SK-N-SH (cell line): ENCODE measurements around the gene TXN2. TPM values are rescaled to one million over a fixed set of nuclear protein-coding genes. Genes with fewer than 3 reads are reported as not detected.
A peak's percentile ranks its signal among the peaks of the same experiment; 100 is the strongest.

Source experiments
- CTCF ChIA-PET: fragments of 300-600, 350-600 bp; formaldehyde crosslinking; extraction: SDS; loops from one replicate; lab custom pipeline; 2021; lab: Yijun Ruan, JAX
- POLR2A ChIA-PET: fragments of 350-600 bp; sonication (Branson Sonifier 250); formaldehyde crosslinking; extraction: SDS; loops from one replicate; lab custom pipeline; 2020; ENCODE audit warnings: antibody characterized with exemption, inconsistent platforms; lab: Yijun Ruan, JAX
- DNase-seq: peaks from one replicate; pipeline ENCODE4 v3.0.0; 2012
- H2AFZ ChIP-seq: fragments of 200-600 bp; sonication (generic); 2 replicates; pipeline ENCODE4 v1.8.1; 2016; ENCODE audit warnings: antibody characterized with exemption, mild to moderate bottlenecking, low read depth
- H3F3A ChIP-seq: fragments of 200-600 bp; sonication (generic); replicated peaks from 2 replicates; pipeline ENCODE3; 2016; ENCODE audit warnings: antibody characterized with exemption, mild to moderate bottlenecking; ENCODE audit not compliant: insufficient read depth
- H3K27ac ChIP-seq, 2 experiments: fragments of 200-500 bp in 1 of 2; fragments of 200-600 bp in 1 of 2; sonication (Bioruptor generic) in 1 of 2; sonication (generic), shearing (Covaris generic) in 1 of 2; 2 replicates each; pipeline versions ENCODE4 v1.5.1 to v1.6.1; 2014 to 2016; ENCODE audit warnings: low read depth in 2 of 2, inconsistent platforms in 1 of 2, low read length in 1 of 2, mild to moderate bottlenecking in 1 of 2, mixed read lengths in 1 of 2
- H3K27me3 ChIP-seq: fragments of 200-600 bp; sonication (generic), shearing (Covaris generic); 2 replicates; pipeline ENCODE4 v1.6.1; 2016; ENCODE audit warnings: mixed run types; ENCODE audit not compliant: insufficient read depth
- H3K36me3 ChIP-seq, 2 experiments: fragments of 200-500 bp in 1 of 2; fragments of 200-600 bp in 1 of 2; sonication (Bioruptor generic) in 1 of 2; sonication (generic) in 1 of 2; replicated peaks in 1 of 2; 2 replicates each; pipeline versions ENCODE3 to v1.5.1; 2014 to 2016; ENCODE audit warnings: low read length in 1 of 2, mild to moderate bottlenecking in 1 of 2; ENCODE audit not compliant: insufficient read depth in 2 of 2, control insufficient read depth in 1 of 2
- H3K4me1 ChIP-seq, 2 experiments: fragments of 200-500 bp in 1 of 2; fragments of 200-600 bp in 1 of 2; sonication (Bioruptor generic) in 1 of 2; sonication (generic), shearing (Covaris generic) in 1 of 2; 2 replicates each; pipeline versions ENCODE4 v1.5.1 to v1.6.1; 2014 to 2016; ENCODE audit warnings: low read depth in 1 of 2, low read length in 1 of 2, mixed run types in 1 of 2; ENCODE audit not compliant: insufficient read depth in 2 of 2, control insufficient read depth in 1 of 2
- H3K4me2 ChIP-seq: fragments of 200-600 bp; sonication (generic), shearing (Covaris generic); 2 replicates; pipeline ENCODE4 v1.6.1; 2017; ENCODE audit warnings: mixed run types
- H3K4me3 ChIP-seq, 2 experiments: fragments of 200-500 bp in 1 of 2; fragments of 200-600 bp in 1 of 2; sonication (Bioruptor generic) in 1 of 2; sonication (generic), shearing (Covaris generic) in 1 of 2; 2 replicates each; pipeline versions ENCODE4 v1.5.1 to v1.8.1; 2014 to 2016; ENCODE audit warnings: low read depth in 2 of 2, inconsistent platforms in 1 of 2, low read length in 1 of 2, mild to moderate bottlenecking in 1 of 2, mixed read lengths in 1 of 2, moderate library complexity in 1 of 2
- H3K79me2 ChIP-seq: fragments of 200-600 bp; sonication (generic); 2 replicates; pipeline ENCODE4 v1.8.1; 2017; ENCODE audit warnings: mild to moderate bottlenecking; ENCODE audit not compliant: insufficient read depth
- H3K9ac ChIP-seq: fragments of 200-600 bp; sonication (generic); 2 replicates; pipeline ENCODE4 v1.6.1; 2017; ENCODE audit warnings: mixed run types
- H3K9me2 ChIP-seq: fragments of 200-600 bp; sonication (generic); 2 replicates; pipeline ENCODE4 v1.6.1; 2017; ENCODE audit warnings: mixed run types
- H3K9me3 ChIP-seq: fragments of 200-600 bp; sonication (generic); 2 replicates; pipeline ENCODE4 v1.6.1; 2017; ENCODE audit warnings: mixed run types, mild to moderate bottlenecking, moderate library complexity
- H4K20me1 ChIP-seq: fragments of 200-600 bp; sonication (generic); 2 replicates; pipeline ENCODE4 v1.6.1; 2017; ENCODE audit warnings: mild to moderate bottlenecking, mixed run types; ENCODE audit not compliant: insufficient read depth
- CHD2 ChIP-seq: fragments of 150-350 bp; IDR thresholded peaks from 2 replicates; pipeline ENCODE4 v1.6.1; 2018; ENCODE audit warnings: low read length; ENCODE audit not compliant: partially characterized antibody
- CTCF ChIP-seq: fragments of 200-600 bp; sonication (generic); IDR thresholded peaks from 2 replicates; pipeline ENCODE4 v1.6.1; 2017; ENCODE audit warnings: antibody characterized with exemption, mild to moderate bottlenecking, moderate library complexity
- ELF1 ChIP-seq: IDR thresholded peaks from 2 replicates; pipeline ENCODE4 v1.4.0; 2012
- EP300 ChIP-seq, 2 experiments: IDR thresholded peaks; 2 replicates each; pipeline versions ENCODE4 v1.4.0 to v1.6.1; 2012; ENCODE audit warnings: borderline replicate concordance in 1 of 2, low read depth in 1 of 2, low read length in 1 of 2
- FOSL2 ChIP-seq: IDR thresholded peaks from 2 replicates; pipeline ENCODE4 v1.4.0; 2012; ENCODE audit warnings: low read depth, mild to moderate bottlenecking, moderate library complexity, borderline replicate concordance
- FOXJ3 ChIP-seq: sonication (generic); formaldehyde crosslinking; IDR thresholded peaks from 2 replicates; pipeline ENCODE4 v1.5.1; 2020; ENCODE audit warnings: mild to moderate bottlenecking, missing genetic modification reagents
- FOXM1 ChIP-seq: IDR thresholded peaks from 2 replicates; pipeline ENCODE4 v1.4.0; 2012; ENCODE audit warnings: low read depth, mild to moderate bottlenecking
- MAX ChIP-seq: IDR thresholded peaks from 2 replicates; pipeline ENCODE4 v1.4.0; 2012; ENCODE audit warnings: low read depth
- POLR2AphosphoS5 ChIP-seq: IDR thresholded peaks from 2 replicates; pipeline ENCODE4 v1.6.1; 2012; ENCODE audit warnings: low read depth, low read length
- RAD21 ChIP-seq: IDR thresholded peaks from 2 replicates; pipeline ENCODE4 v1.6.1; 2012; ENCODE audit warnings: mild to moderate bottlenecking, low read length
- RCOR1 ChIP-seq: fragments of 150-350 bp; IDR thresholded peaks from 2 replicates; pipeline ENCODE4 v1.6.1; 2017; ENCODE audit warnings: antibody characterized with exemption, low read length
- RXRA ChIP-seq: IDR thresholded peaks from 2 replicates; pipeline ENCODE4 v1.4.0; 2012; ENCODE audit warnings: low read depth, mild to moderate bottlenecking, borderline replicate concordance
- SIN3A ChIP-seq: IDR thresholded peaks from 2 replicates; pipeline ENCODE4 v1.6.1; 2012; ENCODE audit warnings: low read depth, mild to moderate bottlenecking, low read length, moderate library complexity, borderline replicate concordance
- SMC3 ChIP-seq: IDR thresholded peaks from 2 replicates; pipeline ENCODE4 v1.6.1; 2012; ENCODE audit warnings: low read depth, low read length, improper control_type of control experiment
- TCF12 ChIP-seq: IDR thresholded peaks from 2 replicates; pipeline ENCODE4 v1.4.0; 2012
- TEAD4 ChIP-seq: IDR thresholded peaks from 2 replicates; pipeline ENCODE4 v1.4.0; 2012; ENCODE audit warnings: mild to moderate bottlenecking, borderline replicate concordance; ENCODE audit not compliant: insufficient read depth
- whole genome bisulfite sequencing: methylation state at CpG from one replicate; pipeline ENCODE4 v1.1.6; 2017; ENCODE audit warnings: low lambda C conversion rate; 5-methylcytosine and 5-hydroxymethylcytosine counted together
- polyA plus RNA-seq, 3 experiments: library from polyadenylated mRNA; depleted of rRNA; stranded (reverse); fragments of >200 nt; gene quantifications; 2 replicates each; pipeline ENCODE4 v1.2.3, GENCODE V29; 2012
- TF ChIP-seq, protein P1 (sequence below): IDR thresholded peaks from 2 replicates; pipeline ENCODE4 v1.4.0; 2012; ENCODE audit warnings: low read depth, borderline replicate concordance
- TF ChIP-seq, protein P2 (sequence below): fragments of 150-350 bp; IDR thresholded peaks from 2 replicates; pipeline ENCODE4 v1.6.1; 2017; ENCODE audit warnings: antibody characterized with exemption, low read length, low read depth, borderline replicate concordance
- TF ChIP-seq, protein P3 (sequence below): fragments of 150-350 bp; IDR thresholded peaks from 2 replicates; pipeline ENCODE4 v1.6.1; 2016; ENCODE audit warnings: mild to moderate bottlenecking, low read depth, low read length

The TXN2 gene
- polyA plus RNA-seq, 1 of the 3 experiments (the other 2 are of a cell fraction) = 251 TPM

GRCh38 chr22:36470994-36471331, 10.5 kb downstream of the TXN2 start (continued):
- TF ChIP-seq, protein P1, sequence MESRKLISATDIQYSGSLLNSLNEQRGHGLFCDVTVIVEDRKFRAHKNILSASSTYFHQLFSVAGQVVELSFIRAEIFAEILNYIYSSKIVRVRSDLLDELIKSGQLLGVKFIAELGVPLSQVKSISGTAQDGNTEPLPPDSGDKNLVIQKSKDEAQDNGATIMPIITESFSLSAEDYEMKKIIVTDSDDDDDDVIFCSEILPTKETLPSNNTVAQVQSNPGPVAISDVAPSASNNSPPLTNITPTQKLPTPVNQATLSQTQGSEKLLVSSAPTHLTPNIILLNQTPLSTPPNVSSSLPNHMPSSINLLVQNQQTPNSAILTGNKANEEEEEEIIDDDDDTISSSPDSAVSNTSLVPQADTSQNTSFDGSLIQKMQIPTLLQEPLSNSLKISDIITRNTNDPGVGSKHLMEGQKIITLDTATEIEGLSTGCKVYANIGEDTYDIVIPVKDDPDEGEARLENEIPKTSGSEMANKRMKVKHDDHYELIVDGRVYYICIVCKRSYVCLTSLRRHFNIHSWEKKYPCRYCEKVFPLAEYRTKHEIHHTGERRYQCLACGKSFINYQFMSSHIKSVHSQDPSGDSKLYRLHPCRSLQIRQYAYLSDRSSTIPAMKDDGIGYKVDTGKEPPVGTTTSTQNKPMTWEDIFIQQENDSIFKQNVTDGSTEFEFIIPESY = no peak
- TF ChIP-seq CTCF (no peak), FOXJ3 (no peak), RCOR1 (no peak), FOXM1 (no peak)

- 0 out of 2 replicates have a peak overlapping the region, but pooled peaks have one; percentile 4 for H3K4me2 ChIP-seq
- DNase-seq = peak; percentile 82
- H3K27ac ChIP-seq = peak overlapping the region in 1 of 2 experiments; percentile 100; a peak in 2 of 4 replicates
- no peak overlapping the region for H2AFZ ChIP-seq
- peaks cover 10 to 15% of the 10 kb centered on the region in 2 experiments for H3K36me3 ChIP-seq
- TF ChIP-seq TEAD4 = no peak
- TF ChIP-seq SMC3 = peak; percentile 93
- TF ChIP-seq CHD2 = no peak
- TF ChIP-seq ELF1 = peak; percentile 64
- TF ChIP-seq SIN3A = peak; percentile 54; the same call in 1 of the 2 replicates
- no peak for TF ChIP-seq TCF12
- TF ChIP-seq RAD21 = peak; percentile 93
- TF ChIP-seq CTCF = peak; percentile 94
- no peak for TF ChIP-seq RXRA
- TF ChIP-seq MAX = peak; percentile 28; the same call in 1 of the 2 replicates
- peak; percentile 20; the same call in 1 of the 2 replicates for TF ChIP-seq POLR2AphosphoS5
- TF ChIP-seq EP300 (IDR thresholded peaks at IDR 0.05; ENCODE audit: borderline replicate concordance in 1 of 2, low read depth in 1 of 2, low read length in 1 of 2) = no peak
- TF ChIP-seq, protein P2, sequence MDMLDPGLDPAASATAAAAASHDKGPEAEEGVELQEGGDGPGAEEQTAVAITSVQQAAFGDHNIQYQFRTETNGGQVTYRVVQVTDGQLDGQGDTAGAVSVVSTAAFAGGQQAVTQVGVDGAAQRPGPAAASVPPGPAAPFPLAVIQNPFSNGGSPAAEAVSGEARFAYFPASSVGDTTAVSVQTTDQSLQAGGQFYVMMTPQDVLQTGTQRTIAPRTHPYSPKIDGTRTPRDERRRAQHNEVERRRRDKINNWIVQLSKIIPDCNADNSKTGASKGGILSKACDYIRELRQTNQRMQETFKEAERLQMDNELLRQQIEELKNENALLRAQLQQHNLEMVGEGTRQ = no peak
- TF ChIP-seq, protein P3, sequence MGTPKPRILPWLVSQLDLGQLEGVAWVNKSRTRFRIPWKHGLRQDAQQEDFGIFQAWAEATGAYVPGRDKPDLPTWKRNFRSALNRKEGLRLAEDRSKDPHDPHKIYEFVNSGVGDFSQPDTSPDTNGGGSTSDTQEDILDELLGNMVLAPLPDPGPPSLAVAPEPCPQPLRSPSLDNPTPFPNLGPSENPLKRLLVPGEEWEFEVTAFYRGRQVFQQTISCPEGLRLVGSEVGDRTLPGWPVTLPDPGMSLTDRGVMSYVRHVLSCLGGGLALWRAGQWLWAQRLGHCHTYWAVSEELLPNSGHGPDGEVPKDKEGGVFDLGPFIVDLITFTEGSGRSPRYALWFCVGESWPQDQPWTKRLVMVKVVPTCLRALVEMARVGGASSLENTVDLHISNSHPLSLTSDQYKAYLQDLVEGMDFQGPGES = no peak
- TF ChIP-seq FOSL2 = no peak
- TF ChIP-seq, all 33 proteins: peak for 7
- 56% methylated on average over 12 of the region's 14 CpGs for WGBS
- H3K4me3 ChIP-seq = no peak overlapping the region
- H4K20me1 ChIP-seq = no peaks in the 10 kb centered on the region
- CTCF ChIA-PET = interaction anchor here (0.6 to 16.8 kb wide), 52 partner anchors 8 to 329 kb away, joined by 3 to 329 read pairs (median 4); partner anchors contain the start of genes MYH9 and TXN2
- H3K4me1 ChIP-seq = peaks cover 3 to 45% of the 10 kb centered on the region in 2 experiments; a peak in 3 of 4 replicates
- POLR2A ChIA-PET = interaction anchor here (0.8 to 2.7 kb wide), 2 partner anchors 15 to 170 kb away, joined by 4 to 10 read pairs; no protein-coding TSS in a partner anchor
- H3F3A ChIP-seq = peaks cover 45% of the 10 kb centered on the region
- peak overlapping the region; percentile 8; the same call in 1 of the 2 replicates for H3K9ac ChIP-seq
- no peaks in the 10 kb centered on the region for H3K27me3 ChIP-seq
- peaks cover 28% of the 10 kb centered on the region for H3K79me2 ChIP-seq
- H3K9me3 ChIP-seq = no peaks in the 10 kb centered on the region
- no peaks in the 10 kb centered on the region for H3K9me2 ChIP-seq
These were observed 11.1 kb downstream of the TXN2 start for GRCh38 chr22:36470162-36470993.
